ENCODE measurements around the gene AP3S1.

Gene AP3S1

DNA sequence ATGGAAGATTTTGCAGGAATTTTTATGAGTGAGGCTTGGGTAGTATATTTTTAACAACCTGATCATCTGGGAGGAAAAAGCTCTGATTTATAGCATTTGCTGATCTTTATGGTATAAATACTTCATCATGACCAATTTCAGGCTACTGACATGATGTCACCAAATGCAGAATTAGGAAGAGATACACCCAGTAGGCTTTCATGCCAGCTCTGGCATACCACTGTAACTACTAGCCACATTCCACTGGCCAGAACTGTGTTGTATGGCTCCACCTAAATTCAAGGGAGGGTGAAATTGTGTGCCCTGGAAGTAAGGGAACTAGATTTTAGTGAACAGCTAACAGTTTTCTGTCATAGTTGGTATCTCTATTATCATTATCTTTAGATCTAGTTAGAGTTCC lies 17.6 kb downstream of the AP3S1 start:
- H3K27ac ChIP-seq (ENCODE audit: low read length, poor library complexity, severe bottlenecking) = no peak overlapping the region
- no peak overlapping the region for H2BK5ac ChIP-seq (ENCODE audit: low read depth, low read length, poor library complexity, severe bottlenecking)
- no peak overlapping the region for H3K18ac ChIP-seq (ENCODE audit: low read depth in 1 of 2, low read length in 2 of 2)
- H2AFZ ChIP-seq (ENCODE audit: low read depth, low read length) = no peak overlapping the region
- H2BK120ac ChIP-seq (ENCODE audit: low read depth, low read length) = no peak overlapping the region
- no peak overlapping the region for H3K4me3 ChIP-seq (ENCODE audit: insufficient read depth in 1 of 2, low read depth in 1 of 2, low read length in 2 of 2)
- no peak overlapping the region for H2AK5ac ChIP-seq (ENCODE audit: low read length, severe bottlenecking)
- H2BK15ac ChIP-seq (ENCODE audit: low read depth, poor library complexity, severe bottlenecking) = no peak overlapping the region
- H4K8ac ChIP-seq (ENCODE audit: low read length) = no peak overlapping the region
- H3K9ac ChIP-seq (ENCODE audit: low read length) = no peak overlapping the region
- H3K14ac ChIP-seq (ENCODE audit: low read length in 2 of 2) = no peak overlapping the region
- H3K27me3 ChIP-seq (ENCODE audit: control insufficient read depth in 1 of 2, insufficient read depth in 1 of 2, low read length in 2 of 2) = no peaks in the 10 kb centered on the region
- H3K36me3 ChIP-seq (ENCODE audit: control insufficient read depth in 1 of 2, insufficient read depth in 2 of 2, low read depth in 1 of 2, low read length in 2 of 2) = no peaks in the 10 kb centered on the region
- H3K9me3 ChIP-seq (ENCODE audit: control insufficient read depth, low read length) = no peaks in the 10 kb centered on the region
- H3K4ac ChIP-seq (ENCODE audit: low read depth in 1 of 2, low read length in 2 of 2) = no peak overlapping the region
- no peaks in the 10 kb centered on the region for H3K4me1 ChIP-seq (ENCODE audit: control insufficient read depth, insufficient read depth, low read depth, low read length)
- no peak overlapping the region for H3K4me2 ChIP-seq (ENCODE audit: low read length, poor library complexity, severe bottlenecking)
- H4K91ac ChIP-seq (ENCODE audit: low read length) = no peak overlapping the region
- no peak for DNase-seq
- H3K23ac ChIP-seq (ENCODE audit: low read length in 2 of 2) = no peak overlapping the region
- no peak overlapping the region for H2BK12ac ChIP-seq (ENCODE audit: low read length in 2 of 2)
- H3K79me1 ChIP-seq (replicated peaks; ENCODE audit: low read length, poor library complexity, severe bottlenecking) = peaks cover 16% of the 10 kb centered on the region

DNA sequence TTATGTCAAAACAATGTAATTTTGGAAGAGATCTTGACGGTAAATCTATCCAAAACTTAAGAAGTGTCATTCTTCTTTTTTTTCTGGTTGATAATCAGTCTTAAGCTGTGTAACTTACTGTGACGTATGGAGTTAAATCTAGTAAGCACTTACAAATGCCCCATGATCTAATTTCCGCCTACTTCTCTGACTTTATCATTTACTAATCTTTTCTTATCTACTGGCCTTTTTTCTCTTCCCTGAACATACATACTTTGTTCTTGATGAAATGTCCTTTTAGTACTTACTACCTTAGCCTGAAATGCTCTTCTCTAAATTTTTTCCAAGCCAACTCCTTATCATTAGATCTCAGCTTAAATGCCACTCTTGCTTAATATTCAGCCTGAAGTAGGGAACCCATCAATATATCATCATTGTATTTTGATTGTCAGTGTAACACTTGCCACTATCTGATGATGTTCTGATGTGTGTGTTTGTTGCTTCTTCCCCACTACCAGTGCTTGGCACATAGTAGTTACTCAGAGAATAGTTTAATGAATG lies 27.6 kb downstream of the AP3S1 start:
- no peak overlapping the region for H2AK5ac ChIP-seq (ENCODE audit: low read length, severe bottlenecking)
- 85% methylated on average over 3 of the region's 3 CpGs for WGBS
- H3K4ac ChIP-seq (ENCODE audit: low read depth in 1 of 2, low read length in 2 of 2) = no peak overlapping the region

DNA sequence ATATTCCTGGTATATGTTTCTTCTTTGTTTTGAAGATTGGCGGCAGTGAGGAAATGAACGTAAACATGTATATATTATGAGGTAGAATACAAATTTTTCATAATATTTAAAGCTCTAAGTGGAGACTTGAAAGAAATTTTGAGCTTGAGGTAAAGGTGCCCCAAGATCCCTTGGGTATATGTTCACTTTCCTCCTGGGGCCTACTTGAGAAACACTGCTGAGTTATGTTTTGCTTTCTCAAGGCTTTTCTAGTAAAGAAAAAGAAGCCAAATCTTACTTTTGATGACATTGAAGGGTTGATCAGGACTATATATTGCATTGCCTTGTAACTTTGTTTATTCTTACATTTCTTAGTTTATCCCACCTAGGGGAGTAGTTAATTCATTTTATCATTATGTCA lies 30.7 kb downstream of the AP3S1 start:
- Histone ChIP-seq H3K4me3 (ENCODE audit: insufficient read depth in 1 of 2, low read depth in 1 of 2, low read length in 2 of 2) (no peak overlapping the region), H3K18ac (ENCODE audit: low read depth in 1 of 2, low read length in 2 of 2) (no peak overlapping the region), H4K91ac (ENCODE audit: low read length) (no peak overlapping the region), H3K4ac (ENCODE audit: low read depth in 1 of 2, low read length in 2 of 2) (no peak overlapping the region), H2AK5ac (ENCODE audit: low read length, severe bottlenecking) (no peak overlapping the region), H3K36me3 (ENCODE audit: control insufficient read depth in 1 of 2, insufficient read depth in 2 of 2, low read depth in 1 of 2, low read length in 2 of 2) (peaks cover 7 to 43% of the 10 kb centered on the region in 2 experiments), H2BK120ac (ENCODE audit: low read depth, low read length) (no peak overlapping the region), H4K8ac (ENCODE audit: low read length) (no peak overlapping the region), H2AFZ (ENCODE audit: low read depth, low read length) (no peak overlapping the region), H2BK12ac (ENCODE audit: low read length in 2 of 2) (no peak overlapping the region), H3K23ac (ENCODE audit: low read length in 2 of 2) (no peak overlapping the region), H3K9me3 (ENCODE audit: control insufficient read depth, low read length) (no peaks in the 10 kb centered on the region), H3K4me1 (ENCODE audit: control insufficient read depth, insufficient read depth, low read depth, low read length) (no peaks in the 10 kb centered on the region), H3K27me3 (ENCODE audit: control insufficient read depth in 1 of 2, insufficient read depth in 1 of 2, low read length in 2 of 2) (no peaks in the 10 kb centered on the region), H3K14ac (ENCODE audit: low read length in 2 of 2) (no peak overlapping the region), H2BK15ac (ENCODE audit: low read depth, poor library complexity, severe bottlenecking) (no peak overlapping the region), H2BK5ac (ENCODE audit: low read depth, low read length, poor library complexity, severe bottlenecking) (no peak overlapping the region), H3K4me2 (ENCODE audit: low read length, poor library complexity, severe bottlenecking) (no peak overlapping the region), H3K79me1 (replicated peaks; ENCODE audit: low read length, poor library complexity, severe bottlenecking) (peaks cover 12% of the 10 kb centered on the region), H3K27ac (ENCODE audit: low read length, poor library complexity, severe bottlenecking) (no peak overlapping the region), H3K9ac (ENCODE audit: low read length) (no peak overlapping the region)
- DNase-seq = no peak
- WGBS = no CpG with 5 or more reads among the region's 2 CpGs

More for the DNA sequence above, 27.6 kb downstream of the AP3S1 start:
- H3K36me3 ChIP-seq (ENCODE audit: control insufficient read depth in 1 of 2, insufficient read depth in 2 of 2, low read depth in 1 of 2, low read length in 2 of 2) = peaks cover 3 to 39% of the 10 kb centered on the region in 2 experiments
- H3K23ac ChIP-seq (ENCODE audit: low read length in 2 of 2) = no peak overlapping the region
- no peak overlapping the region for H4K91ac ChIP-seq (ENCODE audit: low read length)
- H3K18ac ChIP-seq (ENCODE audit: low read depth in 1 of 2, low read length in 2 of 2) = no peak overlapping the region
- no peak for DNase-seq
- H3K27ac ChIP-seq (ENCODE audit: low read length, poor library complexity, severe bottlenecking) = no peak overlapping the region
- no peak overlapping the region for H2BK120ac ChIP-seq (ENCODE audit: low read depth, low read length)
- H2AFZ ChIP-seq (ENCODE audit: low read depth, low read length) = no peak overlapping the region
- H3K79me1 ChIP-seq (replicated peaks; ENCODE audit: low read length, poor library complexity, severe bottlenecking) = peaks cover 11% of the 10 kb centered on the region
- H3K14ac ChIP-seq (ENCODE audit: low read length in 2 of 2) = no peak overlapping the region
- H2BK15ac ChIP-seq (ENCODE audit: low read depth, poor library complexity, severe bottlenecking) = no peak overlapping the region
- no peak overlapping the region for H2BK12ac ChIP-seq (ENCODE audit: low read length in 2 of 2)
- no peak overlapping the region for H3K4me2 ChIP-seq (ENCODE audit: low read length, poor library complexity, severe bottlenecking)
- no peak overlapping the region for H3K9ac ChIP-seq (ENCODE audit: low read length)
- no peaks in the 10 kb centered on the region for H3K9me3 ChIP-seq (ENCODE audit: control insufficient read depth, low read length)
- H3K27me3 ChIP-seq (ENCODE audit: control insufficient read depth in 1 of 2, insufficient read depth in 1 of 2, low read length in 2 of 2) = no peaks in the 10 kb centered on the region
- H4K8ac ChIP-seq (ENCODE audit: low read length) = no peak overlapping the region
- no peak overlapping the region for H2BK5ac ChIP-seq (ENCODE audit: low read depth, low read length, poor library complexity, severe bottlenecking)
- no peak overlapping the region for H3K4me3 ChIP-seq (ENCODE audit: insufficient read depth in 1 of 2, low read depth in 1 of 2, low read length in 2 of 2)
- H3K4me1 ChIP-seq (ENCODE audit: control insufficient read depth, insufficient read depth, low read depth, low read length) = no peaks in the 10 kb centered on the region

DNA sequence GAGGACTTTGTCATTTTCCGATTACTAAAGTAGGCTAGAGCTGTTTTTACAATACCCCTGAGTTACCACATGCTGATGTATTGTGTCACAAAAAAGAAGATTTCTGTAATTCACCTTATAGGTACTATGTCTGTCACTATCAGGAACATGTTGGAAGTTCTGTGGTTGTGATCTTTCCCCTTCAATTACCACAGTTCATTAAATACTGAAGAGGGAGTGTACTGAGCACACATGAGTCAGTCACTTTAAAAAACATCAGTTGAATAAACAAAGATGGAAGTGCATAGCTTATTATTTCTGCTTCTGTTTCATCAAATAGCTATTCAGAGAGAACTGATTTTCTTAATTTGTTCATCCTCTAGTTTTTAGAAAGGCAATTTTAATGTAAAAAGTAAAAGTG lies 31.7 kb downstream of the AP3S1 start:
- no peak overlapping the region for H3K14ac ChIP-seq (ENCODE audit: low read length in 2 of 2)
- H2BK5ac ChIP-seq (ENCODE audit: low read depth, low read length, poor library complexity, severe bottlenecking) = no peak overlapping the region
- no peak overlapping the region for H2AK5ac ChIP-seq (ENCODE audit: low read length, severe bottlenecking)
- peaks cover 7 to 43% of the 10 kb centered on the region in 2 experiments for H3K36me3 ChIP-seq (ENCODE audit: control insufficient read depth in 1 of 2, insufficient read depth in 2 of 2, low read depth in 1 of 2, low read length in 2 of 2)
- H3K9me3 ChIP-seq (ENCODE audit: control insufficient read depth, low read length) = no peaks in the 10 kb centered on the region
- no peak overlapping the region for H3K9ac ChIP-seq (ENCODE audit: low read length)
- H3K27ac ChIP-seq (ENCODE audit: low read length, poor library complexity, severe bottlenecking) = no peak overlapping the region
- H3K4ac ChIP-seq (ENCODE audit: low read depth in 1 of 2, low read length in 2 of 2) = no peak overlapping the region
- H2BK12ac ChIP-seq (ENCODE audit: low read length in 2 of 2) = no peak overlapping the region
- H4K8ac ChIP-seq (ENCODE audit: low read length) = no peak overlapping the region
- H2BK15ac ChIP-seq (ENCODE audit: low read depth, poor library complexity, severe bottlenecking) = no peak overlapping the region
- no peaks in the 10 kb centered on the region for H3K4me1 ChIP-seq (ENCODE audit: control insufficient read depth, insufficient read depth, low read depth, low read length)
- no peak overlapping the region for H4K91ac ChIP-seq (ENCODE audit: low read length)
- H3K27me3 ChIP-seq (ENCODE audit: control insufficient read depth in 1 of 2, insufficient read depth in 1 of 2, low read length in 2 of 2) = no peaks in the 10 kb centered on the region
- DNase-seq = peak; percentile 67
- no peak overlapping the region for H3K4me3 ChIP-seq (ENCODE audit: insufficient read depth in 1 of 2, low read depth in 1 of 2, low read length in 2 of 2)
- no CpG with 5 or more reads among the region's 1 CpG for WGBS
- peaks cover 14% of the 10 kb centered on the region for H3K79me1 ChIP-seq (replicated peaks; ENCODE audit: low read length, poor library complexity, severe bottlenecking)
- H3K23ac ChIP-seq (ENCODE audit: low read length in 2 of 2) = no peak overlapping the region
- no peak overlapping the region for H3K18ac ChIP-seq (ENCODE audit: low read depth in 1 of 2, low read length in 2 of 2)
- no peak overlapping the region for H2BK120ac ChIP-seq (ENCODE audit: low read depth, low read length)
- H2AFZ ChIP-seq (ENCODE audit: low read depth, low read length) = no peak overlapping the region
- no peak overlapping the region for H3K4me2 ChIP-seq (ENCODE audit: low read length, poor library complexity, severe bottlenecking)
